ENCODE measurements around the gene SIMC1. TPM values are rescaled to one million over a fixed set of nuclear protein-coding genes. Genes with fewer than 3 reads are reported as not detected.
"Not testable (repeated sequence)": the region's sequence is repeated elsewhere in the genome, so short reads cannot be mapped to it uniquely, and the experiment has no call there.

SIMC1 gene
- total RNA-seq, 1 experiment from 2014 or later, result 11.8 TPM

DNA sequence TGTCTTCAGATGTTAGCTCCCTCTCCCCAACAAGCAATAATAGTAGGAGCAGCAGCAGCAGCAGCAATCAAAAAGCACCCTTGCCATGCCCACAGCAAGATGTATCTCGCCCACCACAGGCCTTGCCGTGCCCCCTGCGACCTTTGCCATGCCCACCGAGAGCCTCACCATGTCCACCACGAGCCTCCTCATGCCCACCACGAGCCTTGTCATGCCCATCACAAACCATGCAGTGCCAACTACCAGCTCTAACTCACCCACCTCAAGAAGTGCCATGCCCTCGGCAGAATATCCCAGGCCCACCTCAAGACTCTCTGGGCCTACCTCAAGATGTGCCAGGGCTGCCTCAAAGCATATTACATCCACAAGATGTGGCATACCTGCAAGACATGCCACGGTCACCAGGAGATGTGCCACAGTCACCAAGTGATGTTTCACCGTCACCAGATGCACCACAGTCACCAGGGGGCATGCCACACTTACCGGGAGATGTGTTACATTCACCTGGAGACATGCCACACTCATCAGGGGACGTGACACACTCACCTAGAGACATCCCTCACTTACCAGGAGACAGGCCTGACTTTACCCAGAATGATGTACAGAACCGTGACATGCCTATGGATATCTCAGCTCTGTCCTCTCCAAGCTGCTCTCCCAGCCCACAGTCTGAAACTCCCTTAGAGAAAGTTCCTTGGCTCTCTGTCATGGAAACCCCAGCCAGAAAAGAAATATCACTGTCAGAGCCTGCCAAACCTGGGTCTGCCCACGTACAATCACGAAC lies 52.0 kb downstream of the SIMC1 start:
- DNase-seq (ENCODE audit: low spot score), result not testable (repeated sequence)

DNA sequence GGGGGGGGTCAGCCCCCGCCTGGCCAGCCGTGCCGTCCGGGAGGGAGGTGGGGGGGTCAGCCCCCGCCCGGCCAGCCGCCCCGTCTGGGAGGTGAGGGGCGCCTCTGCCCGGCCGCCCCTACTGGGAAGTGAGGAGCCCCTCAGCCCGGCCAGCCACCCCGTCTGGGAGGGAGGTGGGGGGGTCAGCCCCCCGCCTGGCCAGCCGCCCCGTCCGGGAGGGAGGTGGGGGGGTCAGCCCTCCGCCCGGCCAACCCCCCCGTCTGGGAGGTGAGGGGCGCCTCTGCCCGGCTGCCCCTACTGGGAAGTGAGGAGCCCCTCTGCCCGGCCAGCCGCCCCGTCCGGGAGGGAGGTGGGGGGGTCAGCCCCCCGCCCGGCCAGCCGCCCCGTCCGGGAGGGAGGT lies 67.1 kb downstream of the SIMC1 start:
- DNase-seq (ENCODE audit: low spot score), result not testable (repeated sequence)

DNA sequence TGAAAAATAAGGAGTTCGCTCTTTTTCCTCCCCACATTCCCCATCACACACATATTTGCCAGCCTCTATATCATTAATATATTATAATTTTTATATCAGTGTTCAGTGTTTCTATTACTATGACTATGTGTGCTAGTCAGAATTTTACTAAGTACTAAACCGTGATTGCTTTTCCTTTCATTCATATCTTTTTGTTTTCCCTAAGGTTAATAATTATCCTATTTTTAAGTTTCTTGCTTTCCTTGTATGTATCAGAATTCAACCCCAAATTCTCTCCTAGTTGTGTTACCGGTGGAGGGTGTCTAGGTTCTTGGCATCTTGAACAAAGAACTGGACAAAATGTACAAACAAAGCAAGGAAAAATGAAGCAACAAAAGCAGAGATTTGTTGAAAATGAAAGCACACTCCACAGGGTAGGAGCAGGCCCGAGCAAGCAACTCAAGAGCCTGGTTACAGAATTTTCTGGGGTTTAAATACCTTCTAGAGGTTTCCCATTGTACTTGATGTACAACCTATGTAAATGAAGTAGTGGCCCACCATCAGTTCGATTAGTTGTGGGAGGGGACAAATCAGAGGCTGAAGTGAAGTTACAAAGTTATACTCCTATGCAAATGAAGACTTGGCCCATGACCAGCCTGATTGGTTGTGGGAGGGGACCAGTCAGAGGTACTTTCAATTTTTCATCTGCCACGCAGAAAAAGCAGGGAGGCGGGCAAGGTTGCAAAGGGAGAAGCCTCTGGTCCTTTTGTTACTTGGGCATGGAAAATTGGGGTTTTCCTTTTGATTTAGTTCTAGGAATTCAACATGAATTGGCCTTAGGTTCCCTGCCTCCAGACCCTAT lies 79.5 kb downstream of the SIMC1 start:
- DNase-seq (ENCODE audit: low spot score), result no peak

DNA sequence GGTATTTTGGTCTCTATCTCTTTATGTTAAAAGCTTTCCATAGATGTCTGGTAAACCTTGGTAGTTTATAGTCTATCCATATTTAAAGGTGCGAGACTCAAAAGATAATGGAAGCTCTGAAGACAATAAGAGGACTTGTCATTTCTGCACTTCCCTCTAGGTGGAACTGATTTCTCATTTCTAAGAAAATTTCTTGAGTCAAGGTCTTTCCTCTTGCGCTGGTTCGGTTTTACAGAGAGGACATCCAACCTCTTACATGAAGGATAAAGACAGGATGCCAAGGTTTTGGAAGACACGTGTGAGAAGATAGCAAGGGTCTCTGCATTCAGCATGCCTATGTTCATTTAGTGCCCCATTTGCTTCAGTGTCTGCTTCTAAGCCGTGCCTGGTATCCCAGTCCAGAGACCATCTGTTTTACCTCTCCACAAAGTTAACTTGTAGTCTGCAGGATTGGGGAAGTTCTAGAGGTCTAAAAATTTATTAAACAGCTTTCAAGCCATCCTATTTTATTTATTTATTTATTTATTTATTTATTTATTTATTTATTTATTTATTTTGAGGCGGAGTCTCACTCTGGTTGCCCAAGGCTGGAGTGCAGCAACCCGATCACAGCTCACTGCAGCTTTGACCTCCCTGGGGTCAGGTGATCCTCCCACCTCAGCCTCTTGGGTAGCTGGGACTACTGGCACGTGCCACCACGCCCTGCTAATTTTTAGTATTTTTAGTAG lies 81.8 kb downstream of the SIMC1 start:
- no peak for DNase-seq (ENCODE audit: low spot score)

DNA sequence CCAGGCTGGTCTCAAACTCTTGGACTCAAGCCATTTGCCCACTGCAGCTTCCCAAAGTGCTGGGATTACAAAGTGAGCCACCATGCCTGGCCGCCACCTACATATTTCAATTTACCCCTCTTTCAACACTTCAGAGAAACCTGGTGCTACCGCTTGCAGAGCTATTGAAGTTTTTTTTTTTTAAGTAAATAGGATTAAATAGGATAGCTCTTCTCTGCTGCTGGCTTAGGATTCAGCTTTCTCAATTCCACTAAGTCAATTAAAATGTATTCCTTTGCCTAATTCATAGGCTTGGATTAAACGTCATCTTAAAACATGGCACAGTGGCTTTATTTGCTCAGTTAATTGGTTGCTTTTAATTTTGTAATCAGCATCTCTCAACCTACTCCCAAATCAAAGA lies 82.4 kb downstream of the SIMC1 start:
- no peak for DNase-seq (ENCODE audit: low spot score)

DNA sequence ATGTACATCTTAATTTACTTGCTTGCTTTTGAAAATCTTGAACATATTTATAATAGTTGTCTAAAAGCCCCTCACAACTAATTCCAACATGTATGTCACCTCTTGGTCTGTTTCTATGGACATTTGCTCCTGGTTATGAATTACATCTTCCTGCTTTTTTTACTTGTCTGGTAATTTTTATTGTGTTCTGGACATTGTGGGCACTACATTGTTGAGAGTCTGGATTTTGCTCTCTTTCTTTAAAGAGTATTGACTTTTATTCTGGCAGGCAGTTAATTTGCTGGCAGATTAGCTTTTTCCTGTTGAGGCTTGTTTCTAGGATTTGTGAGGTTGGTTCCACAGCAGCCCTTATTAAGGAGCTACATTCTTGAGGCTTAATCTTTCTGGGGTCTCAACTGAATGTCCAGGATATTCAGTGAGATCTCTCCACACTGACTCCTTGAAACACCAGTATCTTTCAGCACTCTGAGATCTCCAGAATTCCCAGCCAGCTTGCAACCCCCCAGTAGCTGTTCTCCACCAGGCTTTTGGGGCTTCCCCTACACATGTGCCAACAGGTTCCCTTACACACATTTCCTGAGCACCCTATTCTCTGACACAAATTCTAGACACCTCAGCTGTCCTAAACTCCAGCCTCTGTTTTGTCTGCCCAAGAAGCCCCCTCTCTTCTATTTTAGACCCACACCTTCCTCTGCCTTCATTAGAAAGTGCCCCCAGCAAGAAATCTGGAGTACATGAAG lies 96.0 kb downstream of the SIMC1 start:
- no peak for DNase-seq (ENCODE audit: low spot score)

DNA sequence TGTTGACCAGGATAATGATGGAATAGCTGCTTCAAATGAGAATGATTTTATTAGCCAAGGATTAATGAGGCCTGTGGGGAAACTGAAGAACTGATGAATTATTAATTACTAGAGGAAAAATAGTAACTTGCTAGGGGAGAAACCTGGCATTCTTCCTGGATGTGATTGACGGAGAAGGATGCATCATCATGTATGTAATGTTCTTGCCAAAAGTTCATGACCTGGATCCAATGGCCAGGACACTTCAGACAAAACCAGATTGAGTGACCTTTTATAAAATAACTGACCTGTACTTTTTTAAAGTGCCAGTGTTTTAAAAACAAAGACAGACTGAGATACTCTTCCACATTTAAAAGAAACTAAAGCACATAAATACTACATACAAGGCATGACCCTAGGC lies 99.7 kb downstream of the SIMC1 start:
- DNase-seq (ENCODE audit: low spot score), result no peak

DNA sequence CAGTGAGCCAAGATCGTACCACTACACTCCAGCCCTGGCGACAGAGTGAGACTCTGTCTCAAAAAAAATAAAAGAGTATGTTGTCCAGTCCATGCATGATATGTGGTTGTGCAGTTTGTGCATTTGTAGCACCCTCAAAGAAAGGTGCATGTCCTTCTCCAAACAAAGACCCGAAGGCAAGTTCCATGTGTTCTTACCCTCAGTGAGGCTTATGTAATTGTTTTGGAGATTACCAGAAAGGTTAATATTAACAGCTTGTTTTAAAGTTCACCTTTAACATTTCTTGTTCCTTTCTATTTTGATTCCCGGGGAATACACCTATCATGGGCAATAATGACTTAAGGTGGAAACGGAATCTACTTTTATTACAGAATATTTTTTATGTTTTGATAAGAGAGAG lies 101.1 kb downstream of the SIMC1 start:
- DNase-seq (ENCODE audit: low spot score), result no peak

DNA sequence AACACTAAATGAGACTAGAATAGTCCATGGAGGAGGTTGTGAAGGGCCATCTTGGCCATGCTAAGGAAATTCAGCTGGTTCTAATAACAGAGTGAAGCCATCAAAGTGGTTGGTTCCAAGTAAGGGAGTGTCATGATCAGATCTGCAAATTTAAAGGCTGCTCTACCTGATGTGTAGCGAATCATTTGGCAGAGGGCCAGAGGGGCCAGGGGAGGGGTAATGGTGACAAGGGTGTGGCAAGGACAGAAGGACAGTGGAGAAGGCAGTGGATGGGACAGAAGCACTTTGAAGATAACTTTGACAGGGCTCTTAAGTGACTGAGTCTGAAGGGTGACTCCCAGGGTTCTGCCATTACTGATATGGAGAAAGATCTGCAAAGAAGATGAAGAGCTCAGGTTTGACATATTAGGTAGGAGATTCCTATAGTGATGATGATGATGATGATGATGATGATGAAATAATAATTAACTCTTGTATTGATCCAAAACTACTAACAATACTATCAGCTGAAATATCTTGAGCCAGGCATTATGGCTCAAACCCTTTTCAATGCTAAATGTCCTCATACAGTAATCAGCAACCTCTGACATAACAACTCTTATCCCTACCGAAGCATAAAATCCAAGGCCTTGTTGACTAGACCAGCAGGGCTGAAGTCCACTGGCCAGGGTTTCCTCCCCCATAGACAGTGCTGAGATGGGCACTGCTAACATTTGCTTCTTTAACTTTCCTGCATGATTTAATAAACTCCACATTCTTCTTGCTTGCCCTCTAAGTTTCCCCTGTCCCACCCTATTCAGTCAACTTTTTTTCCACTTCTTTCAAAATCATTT lies 103.3 kb downstream of the SIMC1 start:
- no peak for DNase-seq (ENCODE audit: low spot score)

DNA sequence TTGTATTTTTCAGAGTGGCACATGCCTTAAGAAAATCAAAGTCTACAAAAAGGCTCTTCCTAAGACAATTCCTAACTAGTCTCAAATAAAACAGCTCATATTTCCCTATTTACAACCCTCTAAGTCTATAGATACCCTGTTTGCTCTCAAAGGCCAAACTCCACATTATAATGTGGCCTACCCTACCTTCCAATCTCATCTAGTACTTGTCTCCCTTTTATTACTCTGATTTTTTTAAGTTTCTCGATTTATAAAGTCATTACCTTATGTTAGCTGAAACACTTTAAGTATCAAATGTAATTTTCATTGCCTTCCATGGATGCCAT lies 103.9 kb downstream of the SIMC1 start:
- no peak for DNase-seq (ENCODE audit: low spot score)

DNA sequence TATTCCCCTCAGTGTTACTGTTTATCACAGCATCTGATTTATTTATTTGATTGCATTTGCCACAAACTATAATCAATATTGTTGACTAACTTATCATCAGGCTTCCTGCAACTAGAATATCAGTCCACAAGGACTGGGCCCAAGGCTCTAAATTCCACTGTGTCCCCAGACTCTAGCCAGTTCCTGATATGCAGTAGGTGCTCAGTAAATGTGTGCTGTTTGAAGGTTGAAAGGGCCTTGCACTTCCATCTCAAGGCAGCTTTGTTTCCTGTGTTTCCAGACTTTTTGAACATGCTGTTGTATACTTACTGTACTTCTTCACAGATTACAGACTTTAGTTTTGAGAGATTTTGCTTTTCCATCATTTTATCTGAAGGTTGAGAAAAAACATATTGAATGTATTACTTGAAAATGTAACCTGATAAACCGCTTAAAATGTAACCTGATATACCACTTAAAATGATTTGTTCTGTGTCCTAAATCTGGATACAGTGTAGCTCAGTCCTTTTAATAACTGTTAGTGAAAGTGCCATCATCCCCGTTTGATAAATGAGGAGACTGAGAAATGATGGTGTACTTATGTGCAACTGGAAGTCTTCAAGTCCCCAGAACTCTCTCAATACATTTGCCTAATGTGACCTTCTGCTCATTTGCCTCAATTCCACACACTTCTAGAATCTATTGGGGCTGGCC lies 104.7 kb downstream of the SIMC1 start:
- no peak for DNase-seq (ENCODE audit: low spot score)

DNA sequence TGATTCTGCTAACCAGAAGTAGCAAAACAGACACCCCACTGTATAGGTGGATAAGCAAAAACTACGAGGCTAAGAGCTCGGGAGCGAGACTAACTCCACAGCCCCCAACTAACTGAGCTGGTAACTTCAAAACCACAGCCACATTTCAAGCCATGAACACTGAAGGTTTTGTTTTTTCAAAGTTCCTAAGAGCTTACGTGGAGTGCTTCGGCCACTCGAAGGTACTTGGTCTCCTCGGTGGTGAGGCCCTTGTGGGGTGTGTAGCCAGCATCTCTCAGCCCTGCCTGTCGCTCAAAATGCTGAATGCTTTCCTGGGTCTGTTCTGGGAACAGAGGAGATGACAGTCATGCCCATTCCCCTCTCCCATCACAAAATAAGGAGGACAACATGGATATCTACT lies 112.2 kb downstream of the SIMC1 start:
- DNase-seq (ENCODE audit: low spot score), result no peak

DNA sequence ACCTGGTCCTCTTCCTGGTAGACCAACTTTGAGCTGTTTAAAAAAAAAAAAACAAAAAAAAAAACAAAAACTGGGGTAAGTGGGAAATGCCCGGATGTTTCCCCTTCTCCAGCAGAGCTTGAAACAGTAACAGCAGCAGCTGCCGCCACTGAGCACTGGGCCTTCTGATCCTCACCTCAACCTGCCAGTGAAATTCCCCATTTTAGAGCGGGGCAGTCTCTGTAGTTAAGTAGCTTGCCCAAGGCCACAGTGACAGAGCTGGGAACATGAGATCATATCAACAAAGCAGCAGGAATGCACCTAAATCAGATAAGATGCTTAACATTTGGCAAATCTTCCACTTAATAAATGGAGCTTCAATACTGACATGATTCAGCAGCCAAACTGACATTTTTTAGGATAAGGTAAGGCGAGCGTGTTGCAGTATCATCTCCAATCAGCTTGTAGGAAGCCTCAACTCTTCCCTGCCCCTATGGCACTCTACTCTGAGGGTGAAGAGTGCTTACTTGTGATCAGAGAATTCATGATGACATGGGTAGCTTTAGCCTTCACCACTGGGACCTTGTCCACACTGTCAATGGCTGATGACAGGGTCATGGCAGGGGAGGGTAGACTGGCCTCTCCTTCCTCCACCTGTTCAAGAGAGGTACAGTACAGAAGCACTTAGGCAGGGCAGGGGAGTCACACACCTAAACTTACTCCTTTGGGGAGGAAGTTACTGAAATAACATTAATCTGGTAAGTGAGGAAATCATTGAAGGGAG lies 114.1 kb downstream of the SIMC1 start:
- no peak for DNase-seq (ENCODE audit: low spot score)

DNA sequence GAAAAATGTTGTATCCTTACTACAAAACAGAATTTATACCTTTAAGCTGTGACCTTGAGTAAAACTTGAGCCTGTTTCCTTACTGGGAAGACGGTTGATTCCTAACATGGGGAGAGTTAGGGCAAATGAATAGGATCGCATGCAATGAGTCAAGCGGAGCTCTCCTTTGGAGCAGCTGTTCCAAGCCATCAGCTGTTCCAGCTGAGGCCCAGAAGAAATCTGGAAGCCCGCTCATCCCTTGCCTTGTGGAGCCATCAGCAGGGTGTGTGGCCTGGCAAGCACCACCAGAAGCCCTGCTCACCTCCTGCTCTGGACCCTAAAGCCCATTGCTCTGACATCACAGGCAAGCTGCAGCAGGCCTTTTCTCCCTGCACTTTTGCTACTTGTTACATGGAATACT lies 115.3 kb downstream of the SIMC1 start:
- DNase-seq (ENCODE audit: low spot score), result no peak

DNA sequence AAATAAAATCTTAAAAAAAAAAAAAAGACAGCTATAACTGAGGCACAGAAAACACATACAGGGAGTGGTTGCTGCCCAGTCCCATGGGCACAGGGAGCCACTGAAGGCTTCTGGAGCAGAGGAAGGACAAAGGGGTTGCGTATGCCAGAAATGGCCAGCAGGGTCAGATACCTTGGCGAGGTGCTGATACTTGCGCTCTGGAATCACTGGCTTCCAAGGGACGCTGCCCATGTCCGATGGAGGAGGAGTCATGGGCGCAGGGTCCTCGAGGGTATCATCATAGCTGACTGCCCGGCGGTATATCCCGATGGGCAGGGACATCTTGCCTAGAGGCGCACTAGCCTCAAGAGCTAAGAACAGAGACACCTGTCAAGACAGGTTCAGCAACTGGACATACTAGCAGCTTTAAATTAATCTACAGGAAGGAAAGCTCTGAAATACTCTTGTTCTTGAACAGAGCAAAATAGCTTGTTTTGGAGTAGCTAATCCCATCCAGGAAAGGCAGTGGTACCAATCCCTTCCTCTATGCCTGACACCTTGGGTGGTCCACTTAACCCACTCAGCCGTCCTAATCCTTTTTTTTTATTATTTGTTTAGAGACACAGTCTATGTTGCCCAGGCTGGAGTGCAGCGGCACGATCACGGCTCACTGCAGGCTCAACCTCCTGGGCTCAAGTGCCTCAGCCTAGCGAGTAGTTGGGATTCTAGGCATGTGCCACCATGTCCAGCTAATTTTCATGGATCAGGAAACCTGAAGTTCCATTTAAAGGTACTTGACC lies 117.4 kb downstream of the SIMC1 start:
- DNase-seq (ENCODE audit: low spot score), result no peak

DNA sequence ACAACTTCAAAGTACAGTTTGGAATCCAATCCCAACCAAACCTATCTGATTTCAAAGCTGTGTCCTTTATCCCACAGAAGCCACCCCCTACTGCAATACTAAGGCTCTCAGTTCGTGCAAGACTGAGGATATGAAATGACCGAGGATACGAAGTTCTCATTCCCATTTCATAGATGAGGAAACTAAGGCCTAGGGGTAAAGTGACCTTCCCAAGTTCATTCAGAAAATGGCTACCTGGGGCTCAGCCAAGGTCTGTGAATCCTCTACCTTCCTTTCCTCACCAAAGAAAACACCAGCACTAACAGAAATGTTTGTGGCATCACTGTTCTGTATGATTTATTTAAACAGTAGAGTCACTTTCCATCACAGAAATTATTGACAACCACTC lies 117.9 kb downstream of the SIMC1 start:
- no peak for DNase-seq (ENCODE audit: low spot score)

DNA sequence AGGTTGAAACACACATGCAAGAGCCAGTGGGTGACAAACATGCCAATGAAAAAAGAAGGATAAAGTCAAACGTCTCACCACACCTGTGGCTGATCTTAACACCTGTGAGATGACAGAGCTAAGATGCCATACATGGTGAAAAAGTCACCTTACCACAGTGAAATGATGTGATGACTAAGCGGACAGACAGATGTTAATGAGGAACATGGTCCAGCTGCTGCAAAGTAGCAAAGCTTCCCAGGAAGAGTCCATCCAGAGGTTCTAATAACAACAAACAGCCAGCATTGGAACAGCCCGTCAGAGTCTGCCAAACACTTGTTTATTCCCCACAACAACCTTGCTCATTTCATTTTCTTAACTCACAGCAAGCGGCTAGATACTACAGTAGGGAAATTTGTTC lies 121.4 kb downstream of the SIMC1 start:
- no peak for DNase-seq (ENCODE audit: low spot score)

DNA sequence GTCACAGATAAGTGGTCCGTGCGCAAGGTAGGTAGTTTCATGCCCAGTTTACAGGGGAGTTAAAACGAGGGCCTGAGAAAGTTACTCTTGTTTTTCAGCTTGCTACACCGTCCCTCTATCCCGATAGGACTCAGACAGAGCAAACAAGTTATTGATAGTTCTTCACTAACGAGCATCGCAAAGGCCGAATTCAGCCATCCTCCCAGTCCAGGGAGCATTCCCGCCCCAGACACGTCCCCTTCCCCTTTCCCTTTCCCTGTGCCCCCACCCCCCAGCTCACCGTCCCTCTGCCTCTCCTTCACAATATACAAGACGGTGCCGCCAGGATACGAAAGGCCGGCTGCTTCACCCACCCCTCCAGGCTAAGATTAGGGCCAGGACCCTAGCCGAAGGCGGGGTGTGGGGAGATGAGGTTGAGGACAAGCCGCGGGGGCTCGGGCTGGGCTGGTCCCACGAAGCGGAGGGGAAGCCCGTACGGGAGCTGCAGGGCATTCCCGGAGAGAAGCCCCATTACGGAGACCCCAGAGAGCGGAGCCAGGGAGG lies 122.7 kb downstream of the SIMC1 start:
- no peak for DNase-seq (ENCODE audit: low spot score)

All from A172 (cell line).